ENCODE measurements around the gene VWA3A. TPM values are rescaled to one million over a fixed set of nuclear protein-coding genes. Genes with fewer than 3 reads are reported as not detected.
"Not testable (repeated sequence)": the region's sequence is repeated elsewhere in the genome, so short reads cannot be mapped to it uniquely, and the experiment has no call there.

The VWA3A gene
- polyA plus RNA-seq, 3 donors, result 2.5 to 5.3 (median 3.8) TPM

DNA sequence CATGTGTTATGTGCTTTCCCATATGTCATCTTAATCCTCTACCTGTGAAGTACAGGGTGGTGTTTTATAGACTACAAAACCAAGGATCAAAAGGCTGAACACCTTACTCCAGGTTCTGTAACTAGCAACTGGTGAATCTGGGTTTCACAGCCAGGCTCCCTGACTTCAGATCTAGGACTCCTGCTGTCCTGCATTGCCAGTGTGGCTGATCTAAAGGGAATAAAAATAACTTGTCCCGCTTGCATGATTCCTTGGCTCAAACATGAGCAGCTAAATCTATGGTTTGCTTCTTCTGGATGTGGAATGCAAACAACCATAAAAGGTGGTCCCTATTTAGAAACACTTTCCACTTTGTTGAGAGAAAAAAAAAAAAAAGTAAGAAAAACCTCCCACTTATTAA is 3.7 kb upstream of the VWA3A start:
- no peak for DNase-seq

GRCh38 chr16:22089910-22090309 is 2.4 kb upstream of the VWA3A start:
- no peak for DNase-seq

- no peak for DNase-seq
Observed at GRCh38 chr16:22091721-22092120, 620 bp upstream of the VWA3A start.

DNA sequence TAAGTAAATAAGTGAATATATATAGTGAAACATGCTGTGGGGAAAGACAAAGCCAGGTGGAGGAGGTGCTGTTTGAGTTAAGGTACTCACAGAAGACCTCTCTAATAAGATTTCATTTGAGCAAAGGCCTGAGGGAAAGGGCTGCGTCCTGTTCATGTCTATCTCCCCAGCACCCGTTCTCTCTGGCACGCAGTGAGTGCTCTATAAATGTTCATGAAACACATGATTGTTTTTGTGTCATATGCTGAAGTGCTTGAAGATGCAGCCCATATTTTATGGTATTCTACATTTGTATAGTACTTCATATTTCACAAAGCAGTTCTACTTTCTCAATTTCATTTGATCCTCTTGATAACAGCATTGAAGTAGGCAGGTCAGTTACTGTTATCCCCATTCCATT is 990 bp downstream of the VWA3A start:
- no peak for DNase-seq

GRCh38 chr16:22093996-22094395 is 1.7 kb downstream of the VWA3A start:
- no peak for DNase-seq

DNA sequence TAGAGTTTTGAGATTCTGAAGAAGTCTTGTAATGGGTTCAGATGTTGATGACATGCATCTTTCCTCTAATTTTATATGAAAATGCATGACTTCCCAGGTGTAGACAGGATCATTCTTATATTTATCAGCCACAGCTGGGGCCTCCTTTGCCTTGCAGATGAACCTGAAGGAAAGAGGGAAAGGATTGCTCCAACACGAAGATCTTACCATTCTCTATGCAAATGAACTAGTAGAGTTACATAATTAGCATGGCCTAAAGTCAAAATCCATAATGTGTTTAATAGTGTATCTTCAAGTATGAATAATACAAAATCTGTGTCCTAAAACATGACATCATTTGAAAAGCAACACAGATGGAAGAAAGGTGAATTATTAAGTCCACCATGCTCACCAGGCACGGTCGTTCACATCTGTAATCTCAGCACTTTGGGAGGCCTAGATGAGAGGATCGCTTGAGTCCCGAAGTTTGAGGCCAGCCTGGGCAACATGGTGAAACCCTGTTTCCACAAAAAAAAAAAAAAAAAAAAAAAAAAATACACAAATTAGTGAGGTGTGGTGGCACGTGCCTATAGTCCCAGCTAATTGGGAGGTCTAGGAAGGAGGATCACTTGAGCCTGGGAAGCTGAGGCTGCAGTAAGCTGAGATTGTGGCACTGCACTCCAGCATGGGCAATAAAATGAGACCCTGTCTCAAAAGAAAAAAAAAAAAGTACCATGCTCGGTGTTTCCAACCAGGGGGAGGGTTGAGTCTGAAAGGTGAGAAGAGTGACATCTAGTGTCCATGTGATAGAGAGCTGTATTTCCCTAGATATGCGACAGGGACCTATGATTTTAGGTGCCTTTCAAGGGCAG is 6.3 kb downstream of the VWA3A start:
- peak; percentile 41 for DNase-seq

DNA sequence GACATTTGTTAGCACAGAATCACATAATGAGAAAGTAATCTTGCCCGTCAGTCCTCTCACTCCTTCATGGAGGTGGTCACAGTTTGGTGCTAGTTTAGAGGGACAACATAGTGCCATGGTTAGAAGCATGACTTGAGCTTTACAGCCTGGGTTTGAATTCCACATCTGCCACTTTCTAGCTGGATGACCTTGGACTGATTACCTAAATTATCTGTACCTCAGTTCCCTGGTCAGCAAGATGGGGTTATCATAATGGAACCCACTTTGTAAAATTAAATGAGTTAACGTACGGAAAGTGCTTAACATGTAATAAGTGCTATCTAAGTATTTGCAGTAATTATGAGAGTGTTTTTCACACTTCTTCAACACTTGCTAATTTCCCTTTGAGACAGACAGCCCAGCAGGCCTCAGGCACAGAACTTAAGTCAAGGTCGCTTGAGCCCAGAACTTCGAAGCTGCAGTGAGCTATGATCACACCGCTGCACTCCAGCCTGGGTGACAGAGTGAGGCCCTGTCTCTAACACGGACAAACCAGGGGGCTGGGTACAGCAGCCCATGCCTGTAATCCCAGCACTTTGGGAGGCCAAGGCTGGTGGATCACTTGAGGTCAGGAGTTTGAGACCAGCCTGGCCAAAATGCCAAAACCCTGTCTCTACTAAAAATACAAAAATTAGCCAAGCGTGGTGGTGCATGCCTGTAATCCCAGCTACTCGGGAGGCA is 7.1 kb downstream of the VWA3A start:
- no peak for DNase-seq

DNA sequence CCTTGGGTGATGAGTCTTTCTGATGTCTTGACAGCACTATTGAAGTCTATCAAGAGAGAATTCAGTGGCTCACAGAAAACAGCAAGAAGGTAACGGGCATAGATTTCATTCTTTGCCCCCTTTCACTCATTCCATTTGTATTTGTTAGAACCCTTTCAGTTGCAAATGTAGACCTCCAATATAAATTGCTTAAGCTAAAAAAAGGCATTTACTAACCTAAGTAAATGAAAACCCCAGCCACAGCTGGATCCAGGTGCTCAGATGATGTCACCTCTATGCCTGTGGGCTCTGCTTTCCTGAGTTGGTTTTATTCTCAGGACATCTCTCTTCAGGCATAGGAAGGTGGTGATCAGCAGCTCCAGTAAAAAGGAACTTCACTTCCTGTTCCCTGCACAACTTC is 11.1 kb downstream of the VWA3A start:
- DNase-seq, result no peak

GRCh38 chr16:22109258-22109898 is 17.0 kb downstream of the VWA3A start:
- no peak for DNase-seq

DNA sequence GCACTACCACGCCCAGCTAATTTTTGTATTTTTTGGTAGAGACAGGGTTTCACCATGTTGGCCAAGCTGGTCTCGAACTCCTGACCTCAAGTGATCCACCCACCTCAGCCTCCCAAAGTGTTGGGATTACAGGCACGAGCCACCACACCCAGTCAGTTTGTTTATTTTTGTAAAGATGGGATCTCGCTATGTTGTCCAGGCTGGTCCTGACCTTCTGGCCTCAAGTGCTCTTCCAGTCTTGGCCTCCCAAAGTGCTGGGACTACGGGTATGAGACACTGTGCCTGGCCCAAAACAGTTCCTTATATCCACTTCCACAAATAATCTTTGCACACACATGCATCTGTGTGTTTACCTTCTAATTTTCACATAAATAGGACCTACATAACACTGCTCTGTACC is 19.3 kb downstream of the VWA3A start:
- not testable (repeated sequence) for DNase-seq

DNA sequence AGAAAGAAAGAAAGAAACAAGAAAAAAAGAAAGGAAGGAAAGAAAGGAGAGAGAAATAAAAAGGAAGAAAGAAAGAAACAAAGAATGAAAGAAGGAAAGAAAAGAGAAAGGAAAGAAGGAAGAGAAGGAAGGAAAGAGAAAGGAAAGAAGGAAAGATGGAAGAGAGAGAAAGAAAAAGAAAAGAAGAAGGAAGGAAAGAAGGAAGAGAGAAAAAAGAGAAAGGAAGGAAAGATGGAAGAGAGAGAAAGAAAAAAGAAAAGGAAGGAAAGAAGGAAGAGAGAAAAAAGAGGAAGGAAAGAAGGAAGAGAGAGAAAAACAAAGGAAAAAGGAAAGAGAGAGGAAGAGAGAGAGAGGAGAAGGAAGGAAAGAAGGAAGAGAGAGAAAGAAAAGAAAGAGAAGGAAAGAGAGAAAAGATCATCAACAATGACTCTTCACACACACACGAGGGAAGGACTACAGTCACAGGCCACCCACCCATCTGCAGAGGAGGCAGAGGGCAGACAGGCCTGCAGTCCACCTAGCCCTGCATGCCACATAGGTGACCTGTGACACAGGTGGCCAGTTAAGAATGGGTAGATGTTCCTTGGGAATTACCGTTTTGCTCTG is 23.9 kb downstream of the VWA3A start:
- DNase-seq, result no peak

- no peak for DNase-seq
Observed at GRCh38 chr16:22117609-22118008, 25.3 kb downstream of the VWA3A start.

- no peak for DNase-seq
Observed at GRCh38 chr16:22120440-22120839, 28.1 kb downstream of the VWA3A start.

- no peak for DNase-seq
Observed at GRCh38 chr16:22122239-22122638, 29.9 kb downstream of the VWA3A start.

- DNase-seq, result no peak
Observed at GRCh38 chr16:22123146-22123545, 30.8 kb downstream of the VWA3A start.

DNA sequence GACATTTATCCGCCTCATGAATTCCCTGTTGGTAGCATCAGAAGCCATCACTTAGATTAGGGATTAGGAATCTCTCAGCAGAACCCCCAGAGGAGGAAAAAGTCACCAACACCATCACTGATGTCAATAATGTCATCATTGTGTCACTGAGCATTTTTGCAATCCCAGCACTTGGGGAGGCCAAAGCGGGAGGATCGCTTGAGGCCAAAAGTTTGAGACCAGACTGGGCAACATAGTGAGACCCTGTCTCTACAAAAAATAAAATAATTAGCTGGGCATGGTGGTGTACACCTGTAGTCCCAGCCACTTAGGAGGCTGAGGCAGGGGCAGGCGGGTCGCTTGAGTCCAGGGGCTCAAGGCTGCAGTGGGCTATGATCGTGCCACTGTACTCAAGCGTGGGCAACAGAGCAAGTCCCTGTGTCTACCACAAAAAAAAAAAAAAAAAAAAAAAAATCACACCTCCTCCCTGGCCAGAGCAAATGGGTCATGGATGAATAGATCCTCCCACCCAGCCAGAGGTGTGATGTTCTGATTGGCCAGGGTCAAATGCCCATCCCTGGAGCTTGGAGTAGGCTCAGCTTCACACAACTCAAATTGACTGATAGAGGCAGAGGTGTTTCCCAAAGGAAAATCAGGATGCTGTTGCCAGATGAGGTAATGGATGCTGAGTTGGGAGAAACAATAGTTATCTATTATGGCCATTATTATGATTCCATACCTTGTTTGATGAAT is 31.6 kb downstream of the VWA3A start:
- DNase-seq, result no peak

GRCh38 chr16:22124583-22125284 is 32.4 kb downstream of the VWA3A start:
- no peak for DNase-seq

- no peak for DNase-seq
Observed at GRCh38 chr16:22126037-22126558, 33.8 kb downstream of the VWA3A start.

DNA sequence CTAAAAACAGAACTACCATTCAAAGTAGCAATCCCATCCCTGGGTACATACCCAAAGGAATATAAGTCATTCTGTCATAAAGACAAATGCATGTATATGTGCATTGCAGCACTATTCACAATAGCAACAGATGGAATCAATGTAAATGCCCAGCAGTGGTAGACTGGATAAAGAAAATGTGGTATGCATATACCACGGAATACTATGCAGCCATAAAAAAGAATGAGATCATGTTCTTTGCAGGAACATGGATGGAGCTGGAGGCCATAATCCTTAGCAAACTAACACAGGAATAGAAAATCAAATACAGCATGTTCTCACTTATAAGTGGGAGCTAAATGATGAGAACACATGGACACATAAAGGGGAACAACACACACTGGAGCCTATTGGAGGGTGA is 36.2 kb downstream of the VWA3A start:
- DNase-seq, result not testable (repeated sequence)

- no peak for DNase-seq
Observed at GRCh38 chr16:22130528-22130927, 38.2 kb downstream of the VWA3A start.

DNA sequence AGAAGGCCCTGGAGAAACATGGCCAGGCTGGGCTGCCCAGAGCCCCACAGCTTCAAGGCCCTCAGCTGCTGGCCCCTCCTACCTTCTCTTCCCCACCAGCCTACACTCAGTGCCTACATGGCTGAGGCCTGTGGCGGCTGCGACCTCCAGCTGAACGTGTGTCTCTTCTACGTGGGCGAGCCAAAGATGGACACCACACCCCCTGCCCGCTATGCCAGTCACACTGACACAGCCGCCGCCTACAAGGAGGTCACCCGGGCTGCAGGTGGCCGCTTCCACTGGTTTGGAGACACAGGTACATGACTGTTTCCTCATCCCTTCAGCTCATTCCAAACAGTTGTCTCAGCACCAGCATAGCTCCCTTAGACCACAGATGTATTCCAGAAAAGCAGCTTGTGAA is 40.5 kb downstream of the VWA3A start:
- no peak for DNase-seq

Measured in renal pelvis (tissue), 4 donors.